Measurements from ENCODE around the gene TTPAL.

Gene TTPAL

DNA sequence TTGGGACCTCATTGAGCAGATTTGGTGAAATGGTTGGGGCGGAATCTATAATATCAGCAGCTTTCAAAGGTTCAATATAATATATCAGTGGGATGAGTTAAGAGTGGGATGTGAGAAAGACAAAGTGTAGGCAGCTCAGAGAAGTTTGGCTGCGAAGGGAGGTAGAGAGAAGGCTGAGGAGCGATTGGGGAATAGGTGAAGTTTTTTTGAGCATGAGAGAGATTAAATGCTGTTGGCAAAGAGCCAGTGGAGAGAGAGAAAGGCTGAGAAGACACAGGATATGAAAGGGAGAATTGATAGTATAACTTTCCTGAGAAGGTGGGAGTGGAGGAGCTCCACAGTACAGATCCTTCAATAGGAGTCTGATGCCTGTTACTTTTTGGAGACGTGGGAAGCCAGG, 58.3 kb downstream of the TTPAL start:
- no peak for DNase-seq (ENCODE audit: low read depth, low spot score)
- H3K4me3 ChIP-seq (ENCODE audit: low read depth, low read length): no peak overlapping the region
- TF ChIP-seq, protein P1, sequence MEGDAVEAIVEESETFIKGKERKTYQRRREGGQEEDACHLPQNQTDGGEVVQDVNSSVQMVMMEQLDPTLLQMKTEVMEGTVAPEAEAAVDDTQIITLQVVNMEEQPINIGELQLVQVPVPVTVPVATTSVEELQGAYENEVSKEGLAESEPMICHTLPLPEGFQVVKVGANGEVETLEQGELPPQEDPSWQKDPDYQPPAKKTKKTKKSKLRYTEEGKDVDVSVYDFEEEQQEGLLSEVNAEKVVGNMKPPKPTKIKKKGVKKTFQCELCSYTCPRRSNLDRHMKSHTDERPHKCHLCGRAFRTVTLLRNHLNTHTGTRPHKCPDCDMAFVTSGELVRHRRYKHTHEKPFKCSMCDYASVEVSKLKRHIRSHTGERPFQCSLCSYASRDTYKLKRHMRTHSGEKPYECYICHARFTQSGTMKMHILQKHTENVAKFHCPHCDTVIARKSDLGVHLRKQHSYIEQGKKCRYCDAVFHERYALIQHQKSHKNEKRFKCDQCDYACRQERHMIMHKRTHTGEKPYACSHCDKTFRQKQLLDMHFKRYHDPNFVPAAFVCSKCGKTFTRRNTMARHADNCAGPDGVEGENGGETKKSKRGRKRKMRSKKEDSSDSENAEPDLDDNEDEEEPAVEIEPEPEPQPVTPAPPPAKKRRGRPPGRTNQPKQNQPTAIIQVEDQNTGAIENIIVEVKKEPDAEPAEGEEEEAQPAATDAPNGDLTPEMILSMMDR (IDR thresholded peaks at IDR 0.05; ENCODE audit: low read depth, low read length): no peak
- in situ Hi-C loops (cut with HindIII; ENCODE audit: low sequenced_read_pairs): no loop called here

DNA sequence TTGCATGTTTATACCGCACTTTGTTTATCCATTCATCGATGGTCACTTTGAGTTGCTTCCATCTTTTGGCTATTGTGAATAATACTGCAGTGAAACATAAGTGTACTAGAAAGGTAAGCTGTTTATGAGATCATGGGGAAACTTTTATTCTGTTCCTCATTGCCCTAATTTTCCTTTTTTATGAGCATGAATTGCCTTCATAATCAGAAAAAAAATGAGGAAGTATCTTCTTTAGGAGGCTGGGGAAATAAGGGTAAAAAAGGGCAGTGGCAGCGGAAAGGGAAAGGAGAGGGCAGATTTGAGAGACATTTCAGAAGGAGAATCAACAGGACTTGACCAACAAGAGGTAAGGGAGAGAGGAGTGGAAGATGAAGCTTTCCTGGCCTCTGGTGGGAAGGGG, 60.5 kb downstream of the TTPAL start:
- no peak overlapping the region for H3K4me3 ChIP-seq (ENCODE audit: low read depth, low read length)
- TF ChIP-seq, protein P1 (IDR thresholded peaks at IDR 0.05; ENCODE audit: low read depth, low read length): no peak
- in situ Hi-C loops (cut with HindIII; ENCODE audit: low sequenced_read_pairs): no loop called here
- DNase-seq (ENCODE audit: low read depth, low spot score): no peak

DNA sequence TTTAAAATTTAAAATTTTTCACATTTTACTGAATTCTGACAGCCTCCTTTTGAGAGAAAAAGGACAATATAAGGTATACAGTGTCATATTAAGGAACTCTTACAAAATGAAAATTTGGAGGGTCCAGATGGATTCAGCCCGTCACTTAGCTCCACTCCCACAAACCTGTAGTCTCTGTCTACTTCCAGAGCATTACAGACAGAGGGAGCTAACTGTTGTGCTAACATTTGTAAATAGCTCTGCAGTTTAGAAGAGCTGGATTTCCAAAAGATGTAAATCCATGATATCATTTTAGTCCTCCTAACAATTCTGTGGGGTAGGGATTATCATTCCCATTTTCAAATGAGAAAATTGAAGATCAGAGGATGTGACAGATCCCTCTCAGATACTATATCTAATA, 62.3 kb downstream of the TTPAL start:
- TF ChIP-seq, protein P1 (IDR thresholded peaks at IDR 0.05; ENCODE audit: low read depth, low read length): peak; percentile 22
- in situ Hi-C loops (cut with HindIII; ENCODE audit: low sequenced_read_pairs): no loop called here
- no peak for DNase-seq (ENCODE audit: low read depth, low spot score)
- no peak overlapping the region for H3K4me3 ChIP-seq (ENCODE audit: low read depth, low read length)

DNA sequence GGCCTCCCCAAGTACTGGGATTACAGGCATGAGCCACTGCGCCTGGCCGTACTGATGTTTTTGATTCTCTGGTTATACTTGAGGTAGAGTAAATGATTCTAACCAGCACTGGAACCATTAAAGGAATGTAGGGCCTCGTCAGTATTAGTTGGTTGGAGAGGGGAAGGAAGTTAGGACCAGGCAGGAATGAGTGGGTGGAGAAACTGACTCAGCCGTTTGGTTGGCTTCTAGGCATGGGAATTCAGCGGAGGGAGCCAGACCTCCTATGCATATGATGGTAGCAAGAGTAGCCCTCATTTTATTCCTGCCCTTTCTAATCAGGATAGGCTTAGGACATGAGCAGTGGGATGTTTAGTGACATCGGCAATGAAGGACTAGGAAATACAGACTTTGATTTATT, 65.2 kb downstream of the TTPAL start:
- TF ChIP-seq, protein P1 (IDR thresholded peaks at IDR 0.05; ENCODE audit: low read depth, low read length): no peak
- H3K4me3 ChIP-seq (ENCODE audit: low read depth, low read length): no peak overlapping the region
- DNase-seq (ENCODE audit: low read depth, low spot score): peak; percentile 44
- in situ Hi-C loops (cut with HindIII; ENCODE audit: low sequenced_read_pairs): no loop called here

DNA sequence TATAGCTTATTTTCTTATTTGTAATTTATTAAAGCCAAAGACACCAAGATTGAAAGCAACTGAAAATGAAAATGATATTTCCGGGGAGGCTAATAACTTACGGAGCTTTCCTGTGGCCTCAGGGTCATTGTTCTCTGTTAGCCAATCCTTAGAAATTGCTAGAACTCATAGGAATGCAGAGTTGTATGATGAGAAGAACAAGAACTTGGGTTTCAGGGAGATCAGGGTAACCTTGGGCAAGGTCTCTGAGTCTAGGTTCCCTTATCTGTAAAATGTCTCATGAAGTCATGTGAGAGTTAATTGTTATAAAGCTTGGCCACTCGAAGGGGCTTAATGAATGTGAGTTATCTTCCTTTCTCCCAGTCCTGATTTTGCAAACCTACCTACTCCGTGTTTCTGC, 66.3 kb downstream of the TTPAL start:
- in situ Hi-C loops (cut with HindIII; ENCODE audit: low sequenced_read_pairs): no loop called here
- no peak overlapping the region for H3K4me3 ChIP-seq (ENCODE audit: low read depth, low read length)
- TF ChIP-seq, protein P1 (IDR thresholded peaks at IDR 0.05; ENCODE audit: low read depth, low read length): no peak
- DNase-seq (ENCODE audit: low read depth, low spot score): no peak

DNA sequence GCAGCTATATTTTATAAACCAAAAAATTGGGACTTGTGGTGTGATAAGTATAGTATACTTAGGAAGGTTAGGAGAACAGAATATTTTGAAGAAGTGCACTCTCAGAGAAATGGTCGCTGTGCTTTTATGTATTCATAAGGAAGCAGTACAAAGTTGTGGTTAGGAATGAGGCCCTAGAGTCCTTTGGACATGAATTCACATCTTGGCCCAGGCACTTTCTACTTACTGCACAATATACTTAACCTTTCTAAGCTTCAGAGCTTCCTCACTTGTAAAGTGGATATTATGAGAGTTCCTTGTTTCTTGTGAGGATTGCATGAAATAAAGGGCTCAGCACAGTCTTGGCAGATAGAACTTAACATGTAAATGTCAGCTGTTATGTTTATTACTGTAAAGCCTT, 67.2 kb downstream of the TTPAL start:
- in situ Hi-C loops (cut with HindIII; ENCODE audit: low sequenced_read_pairs): no loop called here
- TF ChIP-seq, protein P1 (IDR thresholded peaks at IDR 0.05; ENCODE audit: low read depth, low read length): no peak
- H3K4me3 ChIP-seq (ENCODE audit: low read depth, low read length): no peak overlapping the region
- no peak for DNase-seq (ENCODE audit: low read depth, low spot score)

DNA sequence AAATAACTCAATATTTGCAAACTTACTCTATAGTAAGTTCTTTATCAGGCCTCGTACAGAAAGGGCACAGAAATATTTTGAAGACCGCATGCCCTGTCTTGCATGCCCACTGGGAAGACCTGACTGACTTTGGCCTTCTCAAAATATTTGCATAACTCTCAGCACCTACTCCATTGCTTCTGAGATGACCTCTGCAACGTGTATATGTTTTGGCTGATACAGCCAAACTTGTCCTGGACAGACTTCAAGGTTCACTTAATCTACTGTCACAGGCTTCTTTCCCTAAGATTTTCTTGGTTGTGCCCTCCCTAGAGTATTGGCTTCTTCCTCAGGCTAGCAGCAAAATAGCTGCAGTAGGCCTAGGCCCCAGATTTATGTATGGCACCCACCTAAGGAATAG, 67.7 kb downstream of the TTPAL start:
- TF ChIP-seq, protein P1 (IDR thresholded peaks at IDR 0.05; ENCODE audit: low read depth, low read length): no peak
- no peak overlapping the region for H3K4me3 ChIP-seq (ENCODE audit: low read depth, low read length)
- in situ Hi-C loops (cut with HindIII; ENCODE audit: low sequenced_read_pairs): no loop called here
- DNase-seq (ENCODE audit: low read depth, low spot score): no peak
